Trophoblast cell (in vitro differentiated cells and primary cell): ENCODE measurements around the gene SSBP3.

Experiments
- DNase-seq, 2 donors: peaks; one replicate each; pipeline ENCODE4 v3.0.0-alpha.2; 2016
- H2AFZ ChIP-seq: 2 replicates; pipeline ENCODE4 v1.6.1; 2013; ENCODE audit warnings: low read length, moderate library complexity, mild to moderate bottlenecking; ENCODE audit not compliant: insufficient read depth, poor library complexity
- H2AK5ac ChIP-seq: 2 replicates; pipeline ENCODE4 v1.6.1; 2013; ENCODE audit warnings: mild to moderate bottlenecking, low read length
- H2BK120ac ChIP-seq: 2 replicates; pipeline ENCODE4 v1.6.1; 2013; ENCODE audit warnings: low read length, mild to moderate bottlenecking, moderate library complexity; ENCODE audit not compliant: insufficient read depth, poor library complexity
- H2BK12ac ChIP-seq: 2 replicates; pipeline ENCODE4 v1.6.1; 2013; ENCODE audit warnings: mild to moderate bottlenecking, low read length, moderate library complexity
- H2BK5ac ChIP-seq: 2 replicates; pipeline ENCODE4 v1.6.1; 2013; ENCODE audit warnings: low read length, low read depth, moderate library complexity, mild to moderate bottlenecking; ENCODE audit not compliant: poor library complexity
- H3K14ac ChIP-seq: 2 replicates; pipeline ENCODE4 v1.6.1; 2013; ENCODE audit warnings: mild to moderate bottlenecking, low read length
- H3K18ac ChIP-seq: 2 replicates; pipeline ENCODE4 v1.6.1; 2013; ENCODE audit warnings: mild to moderate bottlenecking, low read length
- H3K23ac ChIP-seq: 2 replicates; pipeline ENCODE4 v1.6.1; 2013; ENCODE audit warnings: low read length
- H3K27ac ChIP-seq: 2 replicates; pipeline ENCODE4 v1.5.1; 2013; ENCODE audit warnings: low read depth, mild to moderate bottlenecking, inconsistent platforms, low read length, moderate library complexity
- H3K27me3 ChIP-seq: 2 replicates; pipeline ENCODE4 v1.6.1; 2013; ENCODE audit warnings: inconsistent platforms, mild to moderate bottlenecking, low read length, moderate library complexity; ENCODE audit not compliant: insufficient read depth
- H3K36me3 ChIP-seq, 2 experiments: 1 replicate in 1 of 2; 2 replicates in 1 of 2; pipeline ENCODE4 v1.6.1; 2013; ENCODE audit warnings: low read length in 2 of 2, mild to moderate bottlenecking in 2 of 2, moderate library complexity in 1 of 2; ENCODE audit not compliant: insufficient read depth in 2 of 2, control insufficient read depth in 1 of 2
- H3K4ac ChIP-seq: 2 replicates; pipeline ENCODE4 v1.6.1; 2013; ENCODE audit warnings: low read depth, mild to moderate bottlenecking, low read length, moderate library complexity
- H3K4me1 ChIP-seq, 2 experiments: 1 replicate in 1 of 2; 2 replicates in 1 of 2; pipeline ENCODE4 v1.6.1; 2013; ENCODE audit warnings: low read length in 2 of 2, mild to moderate bottlenecking in 2 of 2, moderate library complexity in 1 of 2; ENCODE audit not compliant: insufficient read depth in 2 of 2, control insufficient read depth in 1 of 2
- H3K4me2 ChIP-seq: 2 replicates; pipeline ENCODE4 v1.6.1; 2013; ENCODE audit warnings: inconsistent platforms, mild to moderate bottlenecking, low read length, moderate library complexity
- H3K4me3 ChIP-seq: 2 replicates; pipeline ENCODE4 v1.5.1; 2013; ENCODE audit warnings: mild to moderate bottlenecking, low read depth, low read length, inconsistent platforms
- H3K79me1 ChIP-seq: one replicate; pipeline ENCODE4 v1.6.1; 2013; ENCODE audit warnings: low read length
- H3K79me2 ChIP-seq: 2 replicates; pipeline ENCODE4 v1.6.1; 2013; ENCODE audit warnings: low read length, mild to moderate bottlenecking; ENCODE audit not compliant: control insufficient read depth, insufficient read depth, poor library complexity
- H3K9ac ChIP-seq: 2 replicates; pipeline ENCODE4 v1.6.1; 2013; ENCODE audit warnings: mild to moderate bottlenecking, low read length
- H3K9me3 ChIP-seq: 2 replicates; pipeline ENCODE4 v1.6.1; 2013; ENCODE audit warnings: low read depth, mild to moderate bottlenecking, control low read depth, inconsistent platforms, low read length; ENCODE audit not compliant: insufficient read depth
- H4K12ac ChIP-seq: 2 replicates; pipeline ENCODE4 v1.6.1; 2013; ENCODE audit warnings: low read depth, mild to moderate bottlenecking, low read length, moderate library complexity
- H4K8ac ChIP-seq: 2 replicates; pipeline ENCODE4 v1.6.1; 2013; ENCODE audit warnings: low read depth, mild to moderate bottlenecking, low read length, moderate library complexity
- H4K91ac ChIP-seq: one replicate; pipeline ENCODE4 v1.6.1; 2013; ENCODE audit warnings: low read depth, mild to moderate bottlenecking, low read length, moderate library complexity
- WGBS: extraction: QIAGEN DNeasy Blood & Tissue Kit; methylation state at CpG from one replicate; pipeline ENCODE4 v1.1.7; 2013; ENCODE audit warnings: missing lambda C conversion rate; ENCODE audit not compliant: insufficient read length, insufficient coverage; ENCODE audit errors: extremely low coverage; 5-methylcytosine and 5-hydroxymethylcytosine counted together

The SSBP3 gene

GRCh38 chr1:54437783-54438182 lies 31.6 kb upstream of the SSBP3 start:
- Histone ChIP-seq H3K4ac (no peak overlapping the region), H3K36me3 (no peaks in the 10 kb centered on the region), H3K9ac (no peak overlapping the region), H2AK5ac (no peak overlapping the region), H3K23ac (no peak overlapping the region), H4K91ac (no peak overlapping the region), H3K4me3 (no peak overlapping the region), H2AFZ (no peak overlapping the region), H4K12ac (no peak overlapping the region), H3K79me1 (no peaks in the 10 kb centered on the region), H2BK5ac (no peak overlapping the region), H2BK12ac (no peak overlapping the region), H3K4me2 (no peak overlapping the region), H3K18ac (no peak overlapping the region), H3K27ac (no peak overlapping the region), H3K27me3 (no peaks in the 10 kb centered on the region), H3K14ac (no peak overlapping the region), H3K4me1 (no peaks in the 10 kb centered on the region), H4K8ac (no peak overlapping the region), H2BK120ac (no peak overlapping the region), H3K9me3 (no peaks in the 10 kb centered on the region), H3K79me2 (no peaks in the 10 kb centered on the region)
- WGBS, result no CpG with 5 or more reads among the region's 6 CpGs
- no peak for DNase-seq

DNA sequence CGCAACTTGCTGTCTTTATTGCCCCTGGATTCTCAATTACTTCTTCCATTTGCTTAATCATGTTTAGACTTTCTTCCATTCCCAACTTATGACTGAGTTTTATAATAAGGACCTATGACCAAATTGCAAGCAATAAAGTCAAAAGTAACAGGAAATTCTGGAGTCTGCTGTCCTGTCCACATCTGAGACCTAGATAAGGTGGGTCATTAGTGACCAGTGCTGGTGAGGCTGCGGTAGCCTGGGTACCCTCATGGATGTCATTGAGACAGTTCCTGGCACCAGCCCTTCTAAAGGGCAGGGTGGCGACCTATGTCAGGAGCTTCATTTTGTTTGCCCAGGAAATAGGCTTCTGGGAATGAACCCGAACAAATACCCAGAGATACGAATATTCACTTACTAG lies 30.6 kb upstream of the SSBP3 start:
- Histone ChIP-seq H3K14ac (no peak overlapping the region), H2AFZ (no peak overlapping the region), H3K4me1 (no peaks in the 10 kb centered on the region), H4K12ac (no peak overlapping the region), H3K4ac (no peak overlapping the region), H3K4me2 (no peak overlapping the region), H3K4me3 (no peak overlapping the region), H3K36me3 (no peaks in the 10 kb centered on the region), H4K91ac (no peak overlapping the region), H3K79me2 (no peaks in the 10 kb centered on the region), H3K27me3 (no peaks in the 10 kb centered on the region), H2AK5ac (no peak overlapping the region), H3K79me1 (no peaks in the 10 kb centered on the region), H2BK5ac (no peak overlapping the region), H3K18ac (no peak overlapping the region), H2BK120ac (no peak overlapping the region), H3K9me3 (no peaks in the 10 kb centered on the region), H2BK12ac (no peak overlapping the region), H3K27ac (no peak overlapping the region), H3K23ac (no peak overlapping the region), H3K9ac (no peak overlapping the region), H4K8ac (no peak overlapping the region)
- no CpG with 5 or more reads among the region's 5 CpGs for WGBS
- no peak for DNase-seq

GRCh38 chr1:54429838-54430237 lies 23.6 kb upstream of the SSBP3 start:
- H3K4me1 ChIP-seq, result peaks cover 6 to 12% of the 10 kb centered on the region in 2 experiments
- H4K91ac ChIP-seq, result no peak overlapping the region
- H2BK12ac ChIP-seq, result peak overlapping the region; percentile 7
- no peak overlapping the region for H4K12ac ChIP-seq
- peak overlapping the region; percentile 23 for H2AK5ac ChIP-seq
- no peak overlapping the region for H3K27ac ChIP-seq
- H3K9ac ChIP-seq, result no peak overlapping the region
- no peaks in the 10 kb centered on the region for H3K9me3 ChIP-seq
- H3K79me2 ChIP-seq, result no peaks in the 10 kb centered on the region
- no CpG with 5 or more reads among the region's 6 CpGs for WGBS
- no peak overlapping the region for H3K14ac ChIP-seq
- H2BK120ac ChIP-seq, result no peak overlapping the region
- H3K4me2 ChIP-seq, result no peak overlapping the region
- no peak overlapping the region for H2AFZ ChIP-seq
- no peak overlapping the region for H3K4ac ChIP-seq
- no peak overlapping the region for H3K23ac ChIP-seq
- DNase-seq, result no peak
- no peak overlapping the region for H3K4me3 ChIP-seq
- H4K8ac ChIP-seq, result no peak overlapping the region
- H3K79me1 ChIP-seq, result no peaks in the 10 kb centered on the region
- H2BK5ac ChIP-seq, result no peak overlapping the region
- no peaks in the 10 kb centered on the region for H3K27me3 ChIP-seq
- no peak overlapping the region for H3K18ac ChIP-seq
- H3K36me3 ChIP-seq, result no peaks in the 10 kb centered on the region

GRCh38 chr1:54428837-54429518 lies 22.8 kb upstream of the SSBP3 start:
- Histone ChIP-seq H4K91ac (no peak overlapping the region), H2AFZ (no peak overlapping the region), H4K12ac (no peak overlapping the region), H3K4me2 (peak overlapping the region; percentile 25), H3K4me1 (peaks cover 6 to 12% of the 10 kb centered on the region in 2 experiments), H3K79me2 (no peaks in the 10 kb centered on the region), H3K36me3 (no peaks in the 10 kb centered on the region), H3K18ac (no peak overlapping the region), H4K8ac (peak overlapping the region; percentile 13), H3K4me3 (no peak overlapping the region), H3K14ac (no peak overlapping the region), H2BK12ac (no peak overlapping the region), H2BK120ac (peak overlapping the region; percentile 15), H3K4ac (no peak overlapping the region), H3K27ac (peak overlapping the region; percentile 75), H3K79me1 (no peaks in the 10 kb centered on the region), H3K9ac (no peak overlapping the region), H3K23ac (no peak overlapping the region), H2BK5ac (peak overlapping the region; percentile 39), H2AK5ac (no peak overlapping the region), H3K27me3 (no peaks in the 10 kb centered on the region), H3K9me3 (no peaks in the 10 kb centered on the region)
- no CpG with 5 or more reads among the region's 10 CpGs for WGBS
- DNase-seq, result peak; percentile 96 to 99
